ENCODE data around the gene STON2. TPM values are rescaled to one million over a fixed set of nuclear protein-coding genes. Genes with fewer than 3 reads are reported as not detected.

STON2 gene
- total and polyA plus RNA-seq, 2 of the 8 experiments (the other 6 are each of a cell fraction or from before 2014, with no cell fraction given) = 8.9 to 50.0 TPM

GRCh38 chr14:81382517-81383225, 17.5 kb downstream of the STON2 start:
- Histone ChIP-seq H3K9ac (replicated peaks in 1 of 4; ENCODE audit: extremely low read depth in 1 of 4, low read depth in 3 of 4, low read length in 3 of 4) (no peak overlapping the region), H2BK20ac (ENCODE audit: low read length) (no peak overlapping the region), H2BK120ac (replicated peaks; ENCODE audit: low read depth, low read length) (no peak overlapping the region), H2AK5ac (ENCODE audit: low read depth, low read length) (no peak overlapping the region), H3K36me3 (ENCODE audit: control insufficient read depth in 2 of 4, insufficient read depth in 4 of 4, low read length in 3 of 4) (peaks cover 0 to 5% (median 0%) of the 10 kb centered on the region in 4 experiments; a peak in 2 of 8 replicates), H3K18ac (ENCODE audit: extremely low read depth, low read length) (no peak overlapping the region), H3K27me3 (replicated peaks in 1 of 4; ENCODE audit: control insufficient read depth in 3 of 4, extremely low read depth in 1 of 4, insufficient read depth in 3 of 4, low read length in 3 of 4) (no peaks in the 10 kb centered on the region), H3K27ac (ENCODE audit: low read depth, low read length) (no peak overlapping the region), H3K9me3 (ENCODE audit: insufficient read depth in 2 of 2, low read depth in 1 of 2, low read length in 1 of 2) (peaks cover 0 to 3% of the 10 kb centered on the region in 2 experiments; a peak in 1 of 4 replicates), H3K4me1 (replicated peaks in 1 of 4; ENCODE audit: control insufficient read depth in 3 of 4, insufficient read depth in 4 of 4, low read length in 3 of 4) (peaks cover 0 to 9% (median 2%) of the 10 kb centered on the region in 4 experiments; a peak in 3 of 7 replicates), H4K8ac (ENCODE audit: extremely low read depth, insufficient read depth, low read length) (no peak overlapping the region), H4K5ac (ENCODE audit: insufficient read length, low read depth, low read length) (no peak overlapping the region), H2BK12ac (ENCODE audit: low read depth, low read length) (no peak overlapping the region), H3K56ac (replicated peaks; ENCODE audit: insufficient read length, low read depth, low read length) (no peak overlapping the region), H3K79me1 (ENCODE audit: low read depth, low read length) (no peaks in the 10 kb centered on the region), H2BK15ac (ENCODE audit: low read length) (no peak overlapping the region), H3K4me2 (ENCODE audit: insufficient read depth in 1 of 2, low read depth in 2 of 2, low read length in 2 of 2) (no peak overlapping the region), H2BK5ac (ENCODE audit: low read depth, low read length) (no peak overlapping the region), H3K23ac (ENCODE audit: insufficient read length) (no peak overlapping the region), H3K4ac (replicated peaks; ENCODE audit: insufficient read length, low read depth, low read length) (no peak overlapping the region), H2AFZ (ENCODE audit: low read length) (no peak overlapping the region), H4K91ac (replicated peaks; ENCODE audit: insufficient read length, low read length) (no peak overlapping the region), H3K23me2 (ENCODE audit: low read depth, low read length) (no peaks in the 10 kb centered on the region), H3K79me2 (ENCODE audit: control insufficient read depth in 1 of 2, insufficient read depth in 2 of 2, low read length in 2 of 2) (no peaks in the 10 kb centered on the region), H3K14ac (ENCODE audit: insufficient read length) (no peak overlapping the region), H3K4me3 (ENCODE audit: extremely low read depth in 1 of 4, insufficient read depth in 2 of 4, low read depth in 3 of 4, low read length in 4 of 4) (no peak overlapping the region), H4K20me1 (replicated peaks in 1 of 2; ENCODE audit: control insufficient read depth in 1 of 2, insufficient read depth in 2 of 2, low read length in 2 of 2) (no peaks in the 10 kb centered on the region)
- no peak for FAIRE-seq
- DNase-seq (ENCODE audit: low read depth in 1 of 2, low spot score in 2 of 2) = no peak
- 96% methylated on average over 8 of the region's 8 CpGs; no CpG with 5 or more reads in 1 of the 2 experiments for WGBS, 2 experiments (ENCODE audit: extremely low coverage in 1 of 2, insufficient coverage in 1 of 2, insufficient read length in 1 of 2, insufficient replicate concordance in 2 of 2, low coverage in 1 of 2, low lambda C conversion rate in 2 of 2, missing lambda C conversion rate in 1 of 2)
- ChIA-PET CTCF (ENCODE audit: partially characterized antibody) (interaction anchor here (0.8 to 1.3 kb wide), 4 partner anchors 20 to 131 kb away, joined by 3 to 4 read pairs (median 3); no protein-coding TSS in a partner anchor), POLR2A (ENCODE audit: partially characterized antibody) (interaction anchor here (1.0 kb wide), 1 partner anchor 161 kb away, joined by 3 read pairs; no protein-coding TSS in a partner anchor)
- no peak for TF ChIP-seq SIRT6 (IDR thresholded peaks at IDR 0.05; ENCODE audit: low read length)
- TF ChIP-seq CTBP2 (IDR thresholded peaks at IDR 0.05; ENCODE audit: borderline replicate concordance, insufficient read depth, insufficient read length, low read length) = no peak
- TF ChIP-seq YY1 (IDR thresholded peaks at IDR 0.05; ENCODE audit: low read depth, low read length) = no peak
- no peak for TF ChIP-seq PHF8 (conservative IDR thresholded peaks at IDR 0.05; ENCODE audit: low read depth, low read length)
- TF ChIP-seq CREB1 (IDR thresholded peaks at IDR 0.05) = no peak
- no peak for TF ChIP-seq RXRA (IDR thresholded peaks at IDR 0.05; ENCODE audit: insufficient read depth, low read depth, low read length)
- TF ChIP-seq SIX5 (IDR thresholded peaks at IDR 0.05; ENCODE audit: low read depth, low read length) = no peak
- TF ChIP-seq NANOG (IDR thresholded peaks at IDR 0.05; ENCODE audit: insufficient read depth, low read depth, low read length, poor library complexity, severe bottlenecking) = no peak
- no peak for TF ChIP-seq ASH2L (IDR thresholded peaks at IDR 0.05; ENCODE audit: low read length)
- TF ChIP-seq RBBP5 (IDR thresholded peaks at IDR 0.05; ENCODE audit: borderline replicate concordance, low read depth, low read length) = no peak

Data from H1 (cell line).